Ovary (tissue), 3 donors: ENCODE data around the gene RNU2-1.
"Not testable (repeated sequence)": the region's sequence is repeated elsewhere in the genome, so short reads cannot be mapped to it uniquely, and the experiment has no call there.

Experiments used
- POLR2A ChIP-seq: fragments of 450-650 bp; IDR thresholded peaks from one replicate; pipeline ENCODE4 v1.6.1; 2017; ENCODE audit warnings: antibody characterized with exemption, mild to moderate bottlenecking, moderate library complexity
- TF ChIP-seq, protein P1 (sequence below), 3 donors: fragments of 450-650 bp in 2 of 3; fragments of 200-600 bp in 1 of 3; IDR thresholded peaks; one replicate each; pipeline versions ENCODE4 v1.5.1 to v1.8.0; 2016 to 2022; ENCODE audit warnings: antibody characterized with exemption in 3 of 3, mild to moderate bottlenecking in 1 of 3
- donor health status: DM: no; HTN: no; CAD: no.

DNA sequence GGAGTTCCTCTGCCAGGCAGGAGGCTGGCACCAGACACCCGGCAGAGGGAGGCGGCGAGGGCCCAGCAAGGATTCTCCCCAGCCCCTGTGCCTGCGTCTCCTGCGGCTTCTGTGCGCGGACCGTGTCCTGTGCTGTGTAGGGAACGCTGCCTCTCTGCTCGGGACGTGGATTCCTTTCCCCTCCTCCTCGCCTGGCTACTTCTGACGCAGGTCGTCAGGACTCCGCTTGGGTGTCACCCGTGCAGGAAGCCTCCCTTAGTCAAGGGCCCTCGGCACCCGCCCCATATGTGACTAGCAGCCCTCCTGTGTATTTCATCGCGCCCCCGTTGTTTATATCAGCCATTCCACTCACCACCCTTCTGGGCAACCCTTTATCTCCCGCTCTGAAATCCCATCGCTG lies 12.7 kb upstream of the RNU2-1 start:
- TF ChIP-seq POLR2A: not testable (repeated sequence)
- TF ChIP-seq, protein P1, sequence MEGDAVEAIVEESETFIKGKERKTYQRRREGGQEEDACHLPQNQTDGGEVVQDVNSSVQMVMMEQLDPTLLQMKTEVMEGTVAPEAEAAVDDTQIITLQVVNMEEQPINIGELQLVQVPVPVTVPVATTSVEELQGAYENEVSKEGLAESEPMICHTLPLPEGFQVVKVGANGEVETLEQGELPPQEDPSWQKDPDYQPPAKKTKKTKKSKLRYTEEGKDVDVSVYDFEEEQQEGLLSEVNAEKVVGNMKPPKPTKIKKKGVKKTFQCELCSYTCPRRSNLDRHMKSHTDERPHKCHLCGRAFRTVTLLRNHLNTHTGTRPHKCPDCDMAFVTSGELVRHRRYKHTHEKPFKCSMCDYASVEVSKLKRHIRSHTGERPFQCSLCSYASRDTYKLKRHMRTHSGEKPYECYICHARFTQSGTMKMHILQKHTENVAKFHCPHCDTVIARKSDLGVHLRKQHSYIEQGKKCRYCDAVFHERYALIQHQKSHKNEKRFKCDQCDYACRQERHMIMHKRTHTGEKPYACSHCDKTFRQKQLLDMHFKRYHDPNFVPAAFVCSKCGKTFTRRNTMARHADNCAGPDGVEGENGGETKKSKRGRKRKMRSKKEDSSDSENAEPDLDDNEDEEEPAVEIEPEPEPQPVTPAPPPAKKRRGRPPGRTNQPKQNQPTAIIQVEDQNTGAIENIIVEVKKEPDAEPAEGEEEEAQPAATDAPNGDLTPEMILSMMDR (IDR thresholded peaks at IDR 0.05): not testable (repeated sequence)
